SK-N-SH (cell line): ENCODE measurements around the gene CSKMT. TPM values are rescaled to one million over a fixed set of nuclear protein-coding genes. Genes with fewer than 3 reads are reported as not detected.
"Not testable (repeated sequence)": the region's sequence is repeated elsewhere in the genome, so short reads cannot be mapped to it uniquely, and the experiment has no call there.

Experiments
- CTCF ChIA-PET: fragments of 300-600, 350-600 bp; formaldehyde crosslinking; extraction: SDS; loops from one replicate; lab custom pipeline; 2021; lab: Yijun Ruan, JAX
- POLR2A ChIA-PET: fragments of 350-600 bp; sonication (Branson Sonifier 250); formaldehyde crosslinking; extraction: SDS; loops from one replicate; lab custom pipeline; 2020; ENCODE audit warnings: antibody characterized with exemption, inconsistent platforms; lab: Yijun Ruan, JAX
- DNase-seq: peaks from one replicate; pipeline ENCODE4 v3.0.0; 2012
- H2AFZ ChIP-seq: fragments of 200-600 bp; sonication (generic); 2 replicates; pipeline ENCODE4 v1.8.1; 2016; ENCODE audit warnings: antibody characterized with exemption, mild to moderate bottlenecking, low read depth
- H3F3A ChIP-seq: fragments of 200-600 bp; sonication (generic); replicated peaks from 2 replicates; pipeline ENCODE3; 2016; ENCODE audit warnings: antibody characterized with exemption, mild to moderate bottlenecking; ENCODE audit not compliant: insufficient read depth
- H3K27ac ChIP-seq, 2 experiments: fragments of 200-500 bp in 1 of 2; fragments of 200-600 bp in 1 of 2; sonication (Bioruptor generic) in 1 of 2; sonication (generic), shearing (Covaris generic) in 1 of 2; 2 replicates each; pipeline versions ENCODE4 v1.5.1 to v1.6.1; 2014 to 2016; ENCODE audit warnings: low read depth in 2 of 2, inconsistent platforms in 1 of 2, low read length in 1 of 2, mild to moderate bottlenecking in 1 of 2, mixed read lengths in 1 of 2
- H3K27me3 ChIP-seq: fragments of 200-600 bp; sonication (generic), shearing (Covaris generic); 2 replicates; pipeline ENCODE4 v1.6.1; 2016; ENCODE audit warnings: mixed run types; ENCODE audit not compliant: insufficient read depth
- H3K36me3 ChIP-seq, 2 experiments: fragments of 200-500 bp in 1 of 2; fragments of 200-600 bp in 1 of 2; sonication (Bioruptor generic) in 1 of 2; sonication (generic) in 1 of 2; replicated peaks in 1 of 2; 2 replicates each; pipeline versions ENCODE3 to v1.5.1; 2014 to 2016; ENCODE audit warnings: low read length in 1 of 2, mild to moderate bottlenecking in 1 of 2; ENCODE audit not compliant: insufficient read depth in 2 of 2, control insufficient read depth in 1 of 2
- H3K4me1 ChIP-seq, 2 experiments: fragments of 200-500 bp in 1 of 2; fragments of 200-600 bp in 1 of 2; sonication (Bioruptor generic) in 1 of 2; sonication (generic), shearing (Covaris generic) in 1 of 2; 2 replicates each; pipeline versions ENCODE4 v1.5.1 to v1.6.1; 2014 to 2016; ENCODE audit warnings: low read depth in 1 of 2, low read length in 1 of 2, mixed run types in 1 of 2; ENCODE audit not compliant: insufficient read depth in 2 of 2, control insufficient read depth in 1 of 2
- H3K4me2 ChIP-seq: fragments of 200-600 bp; sonication (generic), shearing (Covaris generic); 2 replicates; pipeline ENCODE4 v1.6.1; 2017; ENCODE audit warnings: mixed run types
- H3K4me3 ChIP-seq, 2 experiments: fragments of 200-500 bp in 1 of 2; fragments of 200-600 bp in 1 of 2; sonication (Bioruptor generic) in 1 of 2; sonication (generic), shearing (Covaris generic) in 1 of 2; 2 replicates each; pipeline versions ENCODE4 v1.5.1 to v1.8.1; 2014 to 2016; ENCODE audit warnings: low read depth in 2 of 2, inconsistent platforms in 1 of 2, low read length in 1 of 2, mild to moderate bottlenecking in 1 of 2, mixed read lengths in 1 of 2, moderate library complexity in 1 of 2
- H3K79me2 ChIP-seq: fragments of 200-600 bp; sonication (generic); 2 replicates; pipeline ENCODE4 v1.8.1; 2017; ENCODE audit warnings: mild to moderate bottlenecking; ENCODE audit not compliant: insufficient read depth
- H3K9ac ChIP-seq: fragments of 200-600 bp; sonication (generic); 2 replicates; pipeline ENCODE4 v1.6.1; 2017; ENCODE audit warnings: mixed run types
- H3K9me2 ChIP-seq: fragments of 200-600 bp; sonication (generic); 2 replicates; pipeline ENCODE4 v1.6.1; 2017; ENCODE audit warnings: mixed run types
- H3K9me3 ChIP-seq: fragments of 200-600 bp; sonication (generic); 2 replicates; pipeline ENCODE4 v1.6.1; 2017; ENCODE audit warnings: mixed run types, mild to moderate bottlenecking, moderate library complexity
- H4K20me1 ChIP-seq: fragments of 200-600 bp; sonication (generic); 2 replicates; pipeline ENCODE4 v1.6.1; 2017; ENCODE audit warnings: mild to moderate bottlenecking, mixed run types; ENCODE audit not compliant: insufficient read depth
- CHD2 ChIP-seq: fragments of 150-350 bp; IDR thresholded peaks from 2 replicates; pipeline ENCODE4 v1.6.1; 2018; ENCODE audit warnings: low read length; ENCODE audit not compliant: partially characterized antibody
- FOXM1 ChIP-seq: IDR thresholded peaks from 2 replicates; pipeline ENCODE4 v1.4.0; 2012; ENCODE audit warnings: low read depth, mild to moderate bottlenecking
- MAX ChIP-seq: IDR thresholded peaks from 2 replicates; pipeline ENCODE4 v1.4.0; 2012; ENCODE audit warnings: low read depth
- NFIC ChIP-seq: IDR thresholded peaks from 2 replicates; pipeline ENCODE4 v1.4.0; 2012; ENCODE audit warnings: borderline replicate concordance
- NRF1 ChIP-seq: IDR thresholded peaks from 2 replicates; pipeline ENCODE4 v1.6.1; 2012; ENCODE audit warnings: low read depth, mild to moderate bottlenecking, low read length
- POLR2AphosphoS5 ChIP-seq: IDR thresholded peaks from 2 replicates; pipeline ENCODE4 v1.6.1; 2012; ENCODE audit warnings: low read depth, low read length
- RAD21 ChIP-seq: IDR thresholded peaks from 2 replicates; pipeline ENCODE4 v1.6.1; 2012; ENCODE audit warnings: mild to moderate bottlenecking, low read length
- RCOR1 ChIP-seq: fragments of 150-350 bp; IDR thresholded peaks from 2 replicates; pipeline ENCODE4 v1.6.1; 2017; ENCODE audit warnings: antibody characterized with exemption, low read length
- SMC3 ChIP-seq: IDR thresholded peaks from 2 replicates; pipeline ENCODE4 v1.6.1; 2012; ENCODE audit warnings: low read depth, low read length, improper control_type of control experiment
- TCF12 ChIP-seq: IDR thresholded peaks from 2 replicates; pipeline ENCODE4 v1.4.0; 2012
- USF2 ChIP-seq: fragments of 150-350 bp; IDR thresholded peaks from 2 replicates; pipeline ENCODE4 v1.6.1; 2017; ENCODE audit warnings: antibody characterized with exemption, low read length, low read depth, borderline replicate concordance
- WGBS: methylation state at CpG from one replicate; pipeline ENCODE4 v1.1.6; 2017; ENCODE audit warnings: low lambda C conversion rate; 5-methylcytosine and 5-hydroxymethylcytosine counted together
- polyA plus RNA-seq, 3 experiments: library from polyadenylated mRNA; depleted of rRNA; stranded (reverse); fragments of >200 nt; gene quantifications; 2 replicates each; pipeline ENCODE4 v1.2.3, GENCODE V29; 2012

CSKMT gene
- polyA plus RNA-seq, 1 of the 3 experiments (the other 2 are of a cell fraction): 11.1 TPM

GRCh38 chr11:62688491-62688890 lies 23.4 kb downstream of the CSKMT start (continued):
- TF ChIP-seq USF2: no peak
- TF ChIP-seq SMC3: no peak

- 70% methylated on average over 11 of the region's 11 CpGs for WGBS
- H3K4me3 ChIP-seq: no peak within 1 kb of the TSS
Observed at GRCh38 chr11:62689421-62690183, 24.5 kb downstream of the CSKMT start, which contains the start of gene LRRN4CL. Gene LRRN4CL, minus strand, starts transcription at chr11:62689530. Its CDS starts 1,022 bp downstream, at chr11:62688508.

GRCh38 chr11:62693624-62694023 lies 28.5 kb downstream of the CSKMT start:
- H3K27ac ChIP-seq, DNase-seq, H3K27me3 ChIP-seq, H3K4me3 ChIP-seq, H3K9me3 ChIP-seq, H4K20me1 ChIP-seq, H2AFZ ChIP-seq, H3K4me2 ChIP-seq, H3K79me2 ChIP-seq, H3K4me1 ChIP-seq, H3K9ac ChIP-seq, H3K9me2 ChIP-seq: not testable (repeated sequence)
- H3F3A ChIP-seq: peaks cover 13% of the 10 kb centered on the region
- CTCF ChIA-PET: interaction anchor here (0.9 to 4.6 kb wide), 15 partner anchors 9 to 269 kb away, joined by 3 to 48 read pairs (median 5); partner anchors contain the start of genes BSCL2, GNG3, HNRNPUL2 and UBXN1
- 85% methylated on average over 3 of the region's 4 CpGs for WGBS
- peaks cover 19 to 30% of the 10 kb centered on the region in 2 experiments for H3K36me3 ChIP-seq
- POLR2A ChIA-PET: interaction anchor here (1.1 kb wide), 2 partner anchors 11 to 29 kb away, joined by 3 to 4 read pairs; partner anchors contain the start of genes C11orf98 and CSKMT

More at GRCh38 chr11:62689421-62690183, 24.5 kb downstream of the CSKMT start, which contains the start of gene LRRN4CL:
- peaks cover 7% of the 10 kb centered on the region for H3F3A ChIP-seq
- no peaks in the 10 kb centered on the region for H3K27me3 ChIP-seq
- peak; percentile 51; the same call in 1 of the 2 replicates for TF ChIP-seq NFIC
- no peak for TF ChIP-seq NRF1
- no peak for TF ChIP-seq RAD21
- peak; percentile 28; the same call in 1 of the 2 replicates for TF ChIP-seq POLR2AphosphoS5
- no peak for TF ChIP-seq CHD2
- no peak for TF ChIP-seq MAX
- TF ChIP-seq RCOR1: no peak
- peak; percentile 40; the same call in 1 of the 2 replicates for TF ChIP-seq TCF12
- TF ChIP-seq FOXM1: no peak
- DNase-seq: peak; percentile 27
- H2AFZ ChIP-seq: no peak within 1 kb of the TSS
- no peak within 1 kb of the TSS for H3K27ac ChIP-seq
- no peaks in the 10 kb centered on the region for H3K9me3 ChIP-seq
- no peaks in the 10 kb centered on the region for H3K79me2 ChIP-seq
- H4K20me1 ChIP-seq: no peaks in the 10 kb centered on the region
- H3K9ac ChIP-seq: no peak within 1 kb of the TSS
- H3K9me2 ChIP-seq: no peaks in the 10 kb centered on the region
- POLR2A ChIA-PET: interaction anchor here (1.4 to 1.9 kb wide), 2 partner anchors 18 to 24 kb away, joined by 3 to 12 read pairs; partner anchors contain the start of genes C11orf98, CSKMT and UQCC3
- H3K36me3 ChIP-seq: peaks cover 19 to 30% of the 10 kb centered on the region in 2 experiments
- CTCF ChIA-PET: interaction anchor here (0.7 to 2.3 kb wide), 4 partner anchors 9 to 295 kb away, joined by 3 to 8 read pairs (median 6); no protein-coding TSS in a partner anchor
- peaks cover 0 to 9% of the 10 kb centered on the region in 2 experiments; a peak in 3 of 4 replicates for H3K4me1 ChIP-seq
- no peak within 1 kb of the TSS for H3K4me2 ChIP-seq
